K562 (cell line): ENCODE measurements around the gene LSM4. TPM values are rescaled to one million over a fixed set of nuclear protein-coding genes. Genes with fewer than 3 reads are reported as not detected.

Experiments
- ATF1 ChIP-seq, 2 experiments: fragments of 450-650 bp in 1 of 2; IDR thresholded peaks; 2 replicates each; pipeline ENCODE4 v1.6.1; 2016; ENCODE audit warnings: missing compliant biosample characterization in 1 of 2, missing genetic modification characterization in 1 of 2
- CC2D1A ChIP-seq: fragments of 450-650 bp; IDR thresholded peaks from 2 replicates; pipeline ENCODE4 v1.6.1; 2017; ENCODE audit warnings: mild to moderate bottlenecking
- HMGN3 ChIP-seq: IDR thresholded peaks from 2 replicates; pipeline ENCODE4 v1.6.1; 2011; ENCODE audit warnings: borderline replicate concordance, low read depth, mild to moderate bottlenecking, mixed read lengths, low read length; ENCODE audit not compliant: insufficient read length; ENCODE audit errors: extremely low read depth
- KHSRP ChIP-seq: fragments of 450-650 bp; IDR thresholded peaks from 2 replicates; pipeline ENCODE4 v1.6.1; 2017
- MAZ ChIP-seq, 2 experiments: fragments of 450-650 bp in 1 of 2; sonication (generic) in 1 of 2; formaldehyde crosslinking; IDR thresholded peaks in 1 of 2; conservative IDR thresholded peaks in 1 of 2; 2 replicates each; pipeline versions ENCODE4 v1.4.0 to v1.5.0; 2020; ENCODE audit warnings: mild to moderate bottlenecking in 1 of 2, missing genetic modification reagents in 1 of 2
- MGA ChIP-seq: fragments of 450-650 bp; IDR thresholded peaks from 2 replicates; pipeline ENCODE4 v1.6.1; 2016; ENCODE audit warnings: mild to moderate bottlenecking, moderate library complexity
- NFXL1 ChIP-seq: fragments of 450-650 bp; formaldehyde crosslinking; IDR thresholded peaks from 2 replicates; pipeline ENCODE4 v1.4.0; 2021; ENCODE audit warnings: mild to moderate bottlenecking
- OTX1 ChIP-seq: fragments of 450-650 bp; formaldehyde crosslinking; IDR thresholded peaks from 2 replicates; pipeline ENCODE4 v1.4.0; 2022; ENCODE audit warnings: mild to moderate bottlenecking
- SREBF1 ChIP-seq: fragments of 150-350 bp; IDR thresholded peaks from 2 replicates; pipeline ENCODE4 v1.6.1; 2014; ENCODE audit warnings: antibody characterized with exemption, low read depth, low read length, borderline replicate concordance
- SRSF7 ChIP-seq: fragments of 200-400 bp; formaldehyde crosslinking; optimal IDR thresholded peaks from 2 replicates; pipeline ENCODE3; 2017; ENCODE audit warnings: mild to moderate bottlenecking, low read depth, low read length
- SUPT5H ChIP-seq: fragments of 450-650 bp; IDR thresholded peaks from 2 replicates; pipeline ENCODE4 v1.6.1; 2016
- TAF15 ChIP-seq: fragments of 200-400 bp; formaldehyde crosslinking; IDR thresholded peaks from 2 replicates; pipeline ENCODE4 v1.6.1; 2017; ENCODE audit warnings: mild to moderate bottlenecking, low read depth, low read length, moderate library complexity
- XRCC5 ChIP-seq: fragments of 200-400 bp; formaldehyde crosslinking; IDR thresholded peaks from 2 replicates; pipeline ENCODE4 v1.6.1; 2017; ENCODE audit warnings: low read depth, mild to moderate bottlenecking, low read length
- ZNF24 ChIP-seq: fragments of 450-650 bp; IDR thresholded peaks from 2 replicates; pipeline ENCODE4 v1.6.1; 2016
- ZNF507 ChIP-seq: conservative IDR thresholded peaks from 2 replicates; pipeline ENCODE4 v1.6.1; 2017; ENCODE audit warnings: missing genetic modification characterization, missing compliant biosample characterization
- ZNF76 ChIP-seq: fragments of 250-450 bp; sonication (Bioruptor Pico); IDR thresholded peaks from 2 replicates; pipeline ENCODE4 v1.4.0; 2020; ENCODE audit warnings: mild to moderate bottlenecking, moderate library complexity, borderline replicate concordance
- polyA plus RNA-seq, 8 experiments: library from polyadenylated mRNA; depleted of rRNA in 4 of 8; stranded (reverse) in 5 of 8; unstranded in 3 of 8; fragments of >200 nt; fragmentation: Nextera tagmentation in 2 of 8; fragmentation: Illumina TruSeq in 1 of 8; extraction: Ambion mirVana in 2 of 8; extraction: Trizol in 1 of 8; gene quantifications; 2 replicates each; pipeline versions ENCODE4 v1.2.1 to v1.2.3, GENCODE V29; 2011 to 2014; ENCODE audit warnings: inconsistent platforms in 1 of 8, missing spikeins in 1 of 8
- total RNA-seq, 7 experiments: library from RNA; depleted of rRNA in 6 of 7; stranded (reverse); fragments of >200 nt in 6 of 7; fragmentation: Illumina TruSeq in 2 of 7; extraction: Trizol in 2 of 7; gene quantifications; 2 replicates each; pipeline versions ENCODE4 v1.2.1 to v1.2.3, GENCODE V29; 2011 to 2021; ENCODE audit warnings: low replicate concordance in 1 of 7
- TF ChIP-seq, protein P1 (sequence below): sonication (generic); formaldehyde crosslinking; IDR thresholded peaks from 2 replicates; pipeline ENCODE4 v1.9.0; 2022; ENCODE audit warnings: mild to moderate bottlenecking, missing genetic modification reagents
- TF ChIP-seq, protein P2 (sequence below): fragments of 450-650 bp; formaldehyde crosslinking; IDR thresholded peaks from 2 replicates; pipeline ENCODE4 v1.4.0; 2022; ENCODE audit warnings: missing genetic modification characterization

The LSM4 gene
- total and polyA plus RNA-seq, 9 of the 15 experiments (the other 6 are each of a cell fraction or from before 2014, with no cell fraction given) = 11.9 to 763 (median 202) TPM

GRCh38 chr19:18282788-18283141 lies 40.1 kb downstream of the LSM4 start (continued):
- TF ChIP-seq MGA (peak; percentile 80), OTX1 (no peak), KHSRP (no peak), NFXL1 (CRISPR knock-in tag) (no peak), ATF1 (CRISPR knock-in tag; IDR thresholded peaks at IDR 0.05) (no peak), ATF1 (tag; IDR thresholded peaks at IDR 0.05) (no peak), HMGN3 (peak; percentile 40), TAF15 (no peak), MAZ (CRISPR knock-in tag; conservative IDR thresholded peaks at IDR 0.05 in 1 of 2, IDR thresholded peaks at IDR 0.05 in 1 of 2) (0 out of 4 replicates have a peak, but pooled peaks of 1 of the 2 experiments have one; percentile 16), SUPT5H (peak; percentile 22), ZNF24 (no peak), SREBF1 (no peak), ZNF76 (CRISPR knock-in tag) (no peak), XRCC5 (no peak), SRSF7 (no peak), CC2D1A (0 out of 2 replicates have a peak, but pooled peaks have one; percentile 14), ZNF507 (no peak)
- TF ChIP-seq, protein P1, sequence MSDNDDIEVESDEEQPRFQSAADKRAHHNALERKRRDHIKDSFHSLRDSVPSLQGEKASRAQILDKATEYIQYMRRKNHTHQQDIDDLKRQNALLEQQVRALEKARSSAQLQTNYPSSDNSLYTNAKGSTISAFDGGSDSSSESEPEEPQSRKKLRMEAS (CRISPR knock-in tag) = peak; percentile 59; the same call in 1 of the 2 replicates
- TF ChIP-seq, protein P2, sequence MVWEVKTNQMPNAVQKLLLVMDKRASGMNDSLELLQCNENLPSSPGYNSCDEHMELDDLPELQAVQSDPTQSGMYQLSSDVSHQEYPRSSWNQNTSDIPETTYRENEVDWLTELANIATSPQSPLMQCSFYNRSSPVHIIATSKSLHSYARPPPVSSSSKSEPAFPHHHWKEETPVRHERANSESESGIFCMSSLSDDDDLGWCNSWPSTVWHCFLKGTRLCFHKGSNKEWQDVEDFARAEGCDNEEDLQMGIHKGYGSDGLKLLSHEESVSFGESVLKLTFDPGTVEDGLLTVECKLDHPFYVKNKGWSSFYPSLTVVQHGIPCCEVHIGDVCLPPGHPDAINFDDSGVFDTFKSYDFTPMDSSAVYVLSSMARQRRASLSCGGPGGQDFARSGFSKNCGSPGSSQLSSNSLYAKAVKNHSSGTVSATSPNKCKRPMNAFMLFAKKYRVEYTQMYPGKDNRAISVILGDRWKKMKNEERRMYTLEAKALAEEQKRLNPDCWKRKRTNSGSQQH (CRISPR knock-in tag) = peak; percentile 3; the same call in 1 of the 2 replicates
